Ovary (tissue), 3 donors: ENCODE measurements around the gene ITSN2.

Experiments
- CTCF ChIP-seq, 3 donors: fragments of 450-650 bp in 2 of 3; fragments of 200-600 bp in 1 of 3; IDR thresholded peaks; one replicate each; pipeline versions ENCODE4 v1.5.1 to v1.8.0; 2016 to 2022; ENCODE audit warnings: antibody characterized with exemption in 3 of 3, mild to moderate bottlenecking in 1 of 3
- EP300 ChIP-seq: sonication (generic); formaldehyde crosslinking; IDR thresholded peaks from one replicate; pipeline ENCODE4 v1.6.1; 2017; ENCODE audit warnings: antibody characterized with exemption
- POLR2A ChIP-seq: fragments of 450-650 bp; IDR thresholded peaks from one replicate; pipeline ENCODE4 v1.6.1; 2017; ENCODE audit warnings: antibody characterized with exemption, mild to moderate bottlenecking, moderate library complexity
- donor health status: DM: no; HTN: no; CAD: no.

- TF ChIP-seq CTCF (IDR thresholded peaks at IDR 0.05), result no peak
- TF ChIP-seq POLR2A, result no peak
- TF ChIP-seq EP300, result no peak
Observed at GRCh38 chr2:24208490-24208889, 151.8 kb downstream of the ITSN2 start.
